ENCODE results near the gene FFAR2.

The FFAR2 gene

DNA sequence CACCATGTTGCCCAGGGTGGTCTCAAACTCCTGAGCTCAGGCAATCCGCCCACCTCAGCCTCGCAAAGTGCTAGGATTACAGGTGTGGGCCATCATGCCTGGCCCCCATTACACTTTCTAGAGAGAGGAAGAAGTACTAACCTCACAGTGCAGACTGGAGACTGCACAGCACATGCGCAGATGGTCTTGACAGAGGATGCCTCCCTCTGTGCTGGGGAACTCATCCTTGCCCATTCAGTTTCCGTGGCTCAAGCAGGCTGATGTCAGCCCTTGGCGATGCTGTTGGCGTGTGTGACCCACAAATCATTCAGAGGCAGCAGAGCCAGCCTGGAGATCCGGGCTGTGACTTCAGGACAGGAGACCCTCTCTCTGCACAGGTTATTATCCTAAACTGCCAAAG, 14.6 kb upstream of the FFAR2 start:
- no peak for DNase-seq (ENCODE audit: low read depth)
- TF ChIP-seq, protein P1, sequence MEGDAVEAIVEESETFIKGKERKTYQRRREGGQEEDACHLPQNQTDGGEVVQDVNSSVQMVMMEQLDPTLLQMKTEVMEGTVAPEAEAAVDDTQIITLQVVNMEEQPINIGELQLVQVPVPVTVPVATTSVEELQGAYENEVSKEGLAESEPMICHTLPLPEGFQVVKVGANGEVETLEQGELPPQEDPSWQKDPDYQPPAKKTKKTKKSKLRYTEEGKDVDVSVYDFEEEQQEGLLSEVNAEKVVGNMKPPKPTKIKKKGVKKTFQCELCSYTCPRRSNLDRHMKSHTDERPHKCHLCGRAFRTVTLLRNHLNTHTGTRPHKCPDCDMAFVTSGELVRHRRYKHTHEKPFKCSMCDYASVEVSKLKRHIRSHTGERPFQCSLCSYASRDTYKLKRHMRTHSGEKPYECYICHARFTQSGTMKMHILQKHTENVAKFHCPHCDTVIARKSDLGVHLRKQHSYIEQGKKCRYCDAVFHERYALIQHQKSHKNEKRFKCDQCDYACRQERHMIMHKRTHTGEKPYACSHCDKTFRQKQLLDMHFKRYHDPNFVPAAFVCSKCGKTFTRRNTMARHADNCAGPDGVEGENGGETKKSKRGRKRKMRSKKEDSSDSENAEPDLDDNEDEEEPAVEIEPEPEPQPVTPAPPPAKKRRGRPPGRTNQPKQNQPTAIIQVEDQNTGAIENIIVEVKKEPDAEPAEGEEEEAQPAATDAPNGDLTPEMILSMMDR (IDR thresholded peaks at IDR 0.05; ENCODE audit: low read length, missing control alignments) = no peak
- H3K4me3 ChIP-seq (replicated peaks; ENCODE audit: low read depth, low read length) = no peak overlapping the region

DNA sequence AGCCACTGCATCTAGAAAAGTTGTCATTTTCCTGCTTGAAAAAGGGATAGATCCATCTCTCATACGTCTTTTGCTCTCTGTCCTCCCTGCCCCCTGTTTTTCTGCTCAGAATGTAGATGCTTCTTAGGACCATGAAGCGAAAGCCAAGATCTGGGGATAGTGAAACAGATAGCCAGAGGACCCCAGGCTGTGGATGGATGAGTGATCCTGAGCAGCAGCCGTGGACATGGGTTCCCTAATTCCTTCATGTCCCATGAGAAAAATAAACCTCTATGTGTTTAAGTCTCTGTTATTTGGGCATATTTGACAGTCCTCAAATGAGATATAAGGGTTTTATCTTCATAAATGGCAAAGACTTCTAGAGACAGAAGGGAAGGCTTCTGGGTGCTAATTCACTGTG, 12.2 kb upstream of the FFAR2 start:
- TF ChIP-seq, protein P1 (IDR thresholded peaks at IDR 0.05; ENCODE audit: low read length, missing control alignments) = no peak
- H3K4me3 ChIP-seq (replicated peaks; ENCODE audit: low read depth, low read length) = no peak overlapping the region
- DNase-seq (ENCODE audit: low read depth) = no peak

DNA sequence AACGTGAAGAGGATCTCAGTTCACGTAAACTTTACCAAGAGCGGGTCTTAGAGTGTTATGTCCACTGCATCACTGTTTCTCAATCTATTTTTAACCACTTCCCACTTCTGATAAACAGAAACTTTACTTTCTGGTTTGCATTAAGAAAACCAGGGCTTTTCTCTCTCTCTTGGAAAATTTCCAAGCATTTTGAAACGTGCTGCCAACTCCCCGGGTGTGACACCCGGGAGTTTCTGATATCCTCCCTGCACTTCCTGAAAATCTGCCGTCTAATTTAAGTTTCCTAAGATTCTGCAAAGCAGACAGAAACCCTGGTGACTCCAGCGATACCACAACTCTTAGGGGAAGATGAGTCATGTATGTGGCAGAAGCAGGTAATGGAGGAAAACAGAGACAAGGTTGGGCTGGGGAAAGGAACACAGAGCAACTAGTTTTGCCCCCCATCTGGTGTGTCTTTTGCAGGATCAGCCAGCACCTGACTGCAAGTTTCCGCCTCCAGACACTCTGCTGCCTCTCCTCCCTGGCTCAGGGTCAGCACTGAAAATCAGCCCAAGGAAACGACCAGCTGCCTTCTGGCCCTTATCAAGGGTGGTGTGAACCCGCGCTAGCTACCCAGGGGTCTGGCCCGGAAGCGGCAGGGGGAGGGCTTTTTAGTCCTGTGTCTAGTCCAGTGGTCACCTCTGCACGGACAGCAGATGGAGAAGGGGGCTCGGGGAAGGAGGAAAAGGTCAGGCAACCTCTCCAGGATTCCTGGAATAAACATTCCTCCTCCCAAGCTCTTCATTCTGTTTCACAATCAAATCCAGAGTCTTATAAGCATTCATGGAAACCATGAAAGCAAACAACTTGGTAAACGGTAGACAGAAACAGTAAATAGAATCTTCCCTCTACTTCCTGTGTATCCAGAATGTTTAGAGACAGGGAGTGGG, 11.3 kb upstream of the FFAR2 start:
- DNase-seq (ENCODE audit: low read depth) = peak; percentile 72
- TF ChIP-seq, protein P1 (IDR thresholded peaks at IDR 0.05; ENCODE audit: low read length, missing control alignments) = no peak
- H3K4me3 ChIP-seq (replicated peaks; ENCODE audit: low read depth, low read length) = no peak overlapping the region

DNA sequence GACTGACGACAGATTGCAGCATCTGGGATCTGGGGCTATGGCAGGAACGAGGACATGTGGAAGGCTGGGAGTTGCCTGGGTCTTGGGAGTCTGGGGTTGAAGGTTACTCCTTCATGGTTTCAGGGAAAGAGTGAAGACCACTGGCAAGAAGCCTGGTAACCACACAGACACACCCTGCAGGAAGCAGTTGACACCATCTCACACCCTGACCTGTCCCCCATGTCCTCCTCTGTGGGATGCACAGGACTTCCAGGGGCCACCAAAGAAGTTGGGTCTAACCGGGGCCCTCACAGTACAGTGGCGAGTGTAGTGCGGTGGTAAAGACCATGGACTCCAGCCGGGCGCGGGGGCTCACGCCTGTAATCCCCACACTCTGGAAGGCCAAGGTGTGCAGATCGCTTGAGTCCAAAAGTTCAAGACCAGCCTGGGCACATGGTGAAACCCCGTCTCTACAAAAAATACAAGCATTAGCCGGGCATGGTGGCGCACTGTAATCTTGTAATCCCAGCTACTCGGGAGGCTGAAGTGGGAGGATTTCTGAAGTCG, 10.6 kb upstream of the FFAR2 start:
- TF ChIP-seq, protein P1 (IDR thresholded peaks at IDR 0.05; ENCODE audit: low read length, missing control alignments) = no peak
- DNase-seq (ENCODE audit: low read depth) = no peak
- H3K4me3 ChIP-seq (replicated peaks; ENCODE audit: low read depth, low read length) = no peak overlapping the region

DNA sequence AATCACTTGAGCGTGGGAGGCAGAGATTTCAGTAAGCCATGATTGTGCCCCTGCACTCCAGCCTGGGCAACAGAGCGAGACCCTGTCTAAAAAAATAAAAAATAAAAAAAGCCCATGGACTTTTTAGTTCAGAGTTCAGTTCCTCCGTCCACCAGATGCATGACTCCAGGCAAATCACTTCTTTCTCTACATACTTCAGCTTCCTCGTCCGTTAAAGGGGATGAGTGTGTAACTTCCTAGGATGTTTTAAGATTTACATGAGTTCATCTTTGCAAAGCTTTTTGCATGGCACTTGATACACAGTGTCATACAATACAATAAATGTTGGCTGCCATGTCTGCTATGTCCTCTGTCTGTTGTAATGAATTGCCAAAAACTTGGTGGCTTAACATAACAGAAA, 10.0 kb upstream of the FFAR2 start:
- TF ChIP-seq, protein P1 (IDR thresholded peaks at IDR 0.05; ENCODE audit: low read length, missing control alignments) = no peak
- H3K4me3 ChIP-seq (replicated peaks; ENCODE audit: low read depth, low read length) = no peak overlapping the region
- DNase-seq (ENCODE audit: low read depth) = no peak

DNA sequence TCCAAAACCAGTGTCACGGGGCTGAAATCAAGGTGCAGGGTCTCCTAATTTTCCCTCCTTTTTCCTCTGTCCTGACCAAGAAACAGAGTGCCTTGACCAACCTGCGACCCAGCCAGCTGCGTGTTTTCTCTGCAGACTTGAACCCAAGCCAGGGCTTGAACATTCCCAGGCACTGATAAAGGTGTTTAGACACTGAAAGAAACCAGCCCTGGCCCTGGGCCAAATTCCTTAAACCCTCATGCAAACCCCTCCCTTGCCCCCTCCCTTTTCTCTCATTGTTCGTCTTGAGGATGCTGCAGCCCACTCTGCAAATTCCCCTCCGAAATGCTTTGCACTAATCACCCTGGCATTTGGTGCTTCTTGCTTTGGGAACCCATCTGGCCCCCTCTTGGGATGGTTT, 9.5 kb upstream of the FFAR2 start:
- TF ChIP-seq, protein P1 (IDR thresholded peaks at IDR 0.05; ENCODE audit: low read length, missing control alignments) = no peak
- DNase-seq (ENCODE audit: low read depth) = peak; percentile 27
- no peak overlapping the region for H3K4me3 ChIP-seq (replicated peaks; ENCODE audit: low read depth, low read length)

All from fibroblast of pulmonary artery (primary cell).